Stimulated activated naive CD8-positive, alpha-beta T cell treated with anti-CD3 and anti-CD28 coated beads, Interleukin-15, Interleukin-2, amounts not matched to agents 100 U/mL and 50 U/mL, for 24 hours (primary cell): ENCODE data around the gene TBC1D8.
A peak's percentile ranks its signal among the peaks of the same experiment; 100 is the strongest.

Experiments used
- ATAC-seq: fragments of 150-1000 bp; cut with Tn5 transposase; one replicate; pipeline ENCODE4 v1.10.0; 2021
- DNase-seq: peaks from one replicate; pipeline ENCODE4 v3.0.0; 2021

TBC1D8 gene

DNA sequence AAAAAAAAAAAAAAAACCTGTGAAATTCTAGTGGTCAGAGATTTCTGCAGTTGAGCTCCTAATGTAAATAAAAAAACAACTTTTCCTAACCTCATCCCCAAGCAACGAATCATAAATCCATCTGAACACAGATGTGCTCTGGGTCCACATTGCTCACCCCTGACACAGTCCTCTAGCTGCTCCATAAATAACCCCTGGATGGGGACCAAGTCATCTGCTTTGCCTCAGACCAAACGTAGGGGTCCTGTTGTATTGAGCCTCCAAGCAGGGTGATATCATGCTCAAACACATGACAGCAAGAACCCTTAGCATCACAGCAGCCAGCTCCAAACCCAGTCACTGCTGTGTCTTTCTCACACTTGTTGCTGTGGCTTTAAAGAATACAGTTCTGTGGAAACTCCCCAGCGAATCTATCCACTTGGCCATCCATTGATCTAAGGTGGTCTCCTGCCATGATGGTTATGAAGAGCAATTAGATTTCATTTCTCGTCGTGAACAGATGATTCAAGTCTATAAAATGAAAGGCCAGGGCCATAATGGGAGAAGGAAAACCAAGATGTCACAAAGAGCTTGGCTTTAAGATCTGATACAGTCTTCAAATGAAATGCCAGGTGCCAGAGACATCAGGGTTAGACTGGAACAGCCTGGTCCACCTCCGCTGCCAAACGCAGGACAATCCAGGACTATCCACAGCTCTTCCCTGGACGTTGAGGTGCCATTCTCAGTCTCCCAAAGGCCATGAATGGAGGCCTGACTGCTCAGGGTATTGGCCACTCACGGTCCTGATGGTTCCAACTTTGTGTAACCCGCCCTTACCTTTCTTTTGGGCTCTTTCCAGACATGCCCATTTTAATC lies 39.0 kb downstream of the TBC1D8 start:
- ATAC-seq: no peak
- no peak for DNase-seq

DNA sequence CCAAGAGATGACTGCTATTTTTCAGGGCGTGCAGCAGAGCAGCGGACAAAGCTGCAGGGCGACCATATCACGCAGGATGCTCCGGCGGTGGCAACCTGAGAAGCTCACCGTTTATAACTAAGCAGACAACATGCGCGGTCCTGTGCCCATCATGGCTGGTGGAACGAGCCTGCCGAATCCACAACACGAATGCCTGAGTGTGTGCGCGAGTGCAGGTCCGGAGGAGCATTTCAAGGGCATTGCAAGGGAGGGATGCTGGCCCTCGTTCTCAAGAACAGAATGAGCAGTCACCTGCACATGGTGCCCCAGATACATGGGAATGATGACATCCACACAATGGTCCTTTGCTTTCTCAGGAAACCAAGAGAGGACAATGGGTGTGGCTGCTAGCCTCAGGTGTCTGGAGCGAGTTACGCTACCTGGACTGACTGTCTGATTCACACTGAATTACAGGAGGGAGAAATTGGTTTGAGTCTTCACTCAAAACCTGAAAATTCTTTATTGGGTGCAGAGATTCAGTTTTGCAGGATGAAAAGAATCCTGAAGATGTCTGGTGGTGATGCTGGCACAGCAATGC lies 39.8 kb downstream of the TBC1D8 start:
- DNase-seq: no peak
- no peak for ATAC-seq

DNA sequence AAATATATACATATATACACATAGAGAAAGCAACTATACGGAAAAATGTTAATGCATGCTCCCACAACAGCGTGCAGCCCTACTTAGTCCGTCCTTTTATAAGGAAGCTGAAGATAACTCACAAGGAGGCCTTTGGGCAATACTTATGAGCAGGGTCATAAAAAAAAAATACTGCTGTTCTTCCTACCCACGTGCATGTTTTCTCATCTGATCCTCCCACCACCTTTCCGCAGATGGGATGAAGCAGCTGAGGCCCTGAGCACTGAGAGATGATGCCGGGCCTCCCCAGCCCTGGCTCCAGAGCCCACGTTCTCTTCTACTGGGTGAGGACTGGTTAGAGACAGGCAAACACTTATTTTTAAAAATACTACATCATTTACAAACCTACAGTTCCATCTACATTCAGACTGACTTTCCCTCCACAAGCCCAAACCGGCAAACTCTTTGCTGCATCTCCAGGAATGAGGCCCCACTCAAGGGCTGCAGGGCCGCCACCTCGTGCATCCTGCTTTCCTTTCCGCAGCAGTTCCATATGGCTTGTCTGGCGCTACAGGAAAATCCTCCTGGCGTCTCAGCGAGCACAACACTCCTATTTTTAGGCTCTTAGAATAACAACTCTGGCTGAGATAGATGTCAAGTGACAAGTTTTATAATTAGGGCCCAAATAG lies 41.6 kb downstream of the TBC1D8 start:
- no peak for DNase-seq
- ATAC-seq: no peak

DNA sequence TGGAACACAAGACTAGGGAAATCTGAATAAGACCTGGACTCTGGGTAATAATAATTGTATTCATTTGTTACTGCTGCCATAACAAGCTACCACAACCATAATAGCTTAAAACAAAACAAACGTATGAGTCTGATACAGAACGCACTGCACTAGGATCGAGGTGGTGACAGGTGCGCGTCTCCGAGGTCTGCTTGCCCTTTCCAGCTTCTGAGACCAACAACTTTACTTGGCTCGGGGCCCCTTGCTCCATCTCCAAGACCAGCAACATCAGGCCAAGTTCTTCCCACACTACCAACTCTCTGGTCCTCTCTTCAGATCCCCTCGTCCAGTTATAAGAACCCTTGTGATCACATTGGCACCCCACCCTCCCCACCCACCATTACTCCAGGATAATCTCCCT lies 42.8 kb downstream of the TBC1D8 start:
- no peak for ATAC-seq
- no peak for DNase-seq

GRCh38 chr2:101107241-101107640 lies 43.9 kb downstream of the TBC1D8 start:
- ATAC-seq (no peak), DNase-seq (no peak)

DNA sequence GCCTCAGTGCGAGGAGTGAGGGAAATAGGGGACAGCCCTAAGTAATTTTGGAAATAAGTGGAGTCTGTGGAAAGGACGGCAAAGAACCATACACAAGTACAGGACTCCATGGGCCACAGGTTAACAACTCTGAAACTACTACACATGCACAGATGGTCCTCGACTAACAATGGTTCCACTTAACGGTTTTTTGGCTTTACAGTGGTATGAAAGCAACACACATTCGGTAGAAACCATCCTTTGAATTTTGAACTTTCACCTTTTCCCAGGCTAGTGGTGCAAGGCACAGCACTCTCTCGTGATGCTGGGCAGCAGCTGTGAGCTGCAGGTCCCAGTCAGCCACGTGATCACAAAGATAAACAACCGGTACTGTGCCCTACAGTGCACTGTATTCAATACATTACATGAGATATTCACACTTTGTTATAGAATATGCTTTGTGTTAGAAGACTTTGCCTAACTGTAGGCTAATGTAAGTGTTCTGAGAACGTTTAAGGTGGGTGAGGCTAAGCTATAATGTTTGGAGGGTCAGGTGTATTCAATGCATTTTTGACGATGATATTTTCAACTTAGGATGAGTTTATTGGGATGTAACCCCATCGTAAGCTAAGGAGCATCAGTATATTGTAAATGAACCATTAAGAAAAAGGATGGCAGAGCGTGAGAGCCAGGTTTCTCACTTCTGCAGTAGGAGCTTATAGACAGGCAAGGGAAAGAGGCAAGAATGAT lies 44.6 kb downstream of the TBC1D8 start:
- ATAC-seq (no peak), DNase-seq (no peak)

- ATAC-seq: no peak
- DNase-seq: no peak
Observed at GRCh38 chr2:101105654-101106053, 45.5 kb downstream of the TBC1D8 start.

- ATAC-seq: no peak
- DNase-seq: no peak
Observed at GRCh38 chr2:101097638-101098037, 53.5 kb downstream of the TBC1D8 start.

GRCh38 chr2:101096619-101097142 lies 54.5 kb downstream of the TBC1D8 start:
- no peak for ATAC-seq

DNA sequence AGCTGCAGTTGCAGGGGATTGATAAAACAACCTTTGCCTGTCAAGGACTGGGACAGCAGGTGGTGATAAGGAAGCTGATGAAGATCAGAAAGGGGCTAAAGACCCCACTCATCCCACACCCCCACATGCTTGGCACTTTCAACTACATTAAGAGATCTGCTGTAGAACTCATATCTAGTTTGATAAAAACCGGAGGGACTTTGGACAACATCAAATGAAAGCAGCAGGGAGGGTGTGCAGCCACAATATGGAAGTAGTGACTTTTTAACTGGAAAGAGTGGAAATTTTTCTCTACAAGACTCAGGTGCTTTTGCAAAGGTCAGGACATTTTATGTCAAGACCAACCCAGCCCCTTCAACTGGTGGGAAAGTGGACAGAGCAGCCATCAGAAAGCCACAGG lies 56.8 kb downstream of the TBC1D8 start:
- no peak for ATAC-seq
- DNase-seq: no peak

More at GRCh38 chr2:101096619-101097142, 54.5 kb downstream of the TBC1D8 start:
- DNase-seq: no peak

- no peak for ATAC-seq
- no peak for DNase-seq
Observed at GRCh38 chr2:101089942-101090799, 61.0 kb downstream of the TBC1D8 start.

DNA sequence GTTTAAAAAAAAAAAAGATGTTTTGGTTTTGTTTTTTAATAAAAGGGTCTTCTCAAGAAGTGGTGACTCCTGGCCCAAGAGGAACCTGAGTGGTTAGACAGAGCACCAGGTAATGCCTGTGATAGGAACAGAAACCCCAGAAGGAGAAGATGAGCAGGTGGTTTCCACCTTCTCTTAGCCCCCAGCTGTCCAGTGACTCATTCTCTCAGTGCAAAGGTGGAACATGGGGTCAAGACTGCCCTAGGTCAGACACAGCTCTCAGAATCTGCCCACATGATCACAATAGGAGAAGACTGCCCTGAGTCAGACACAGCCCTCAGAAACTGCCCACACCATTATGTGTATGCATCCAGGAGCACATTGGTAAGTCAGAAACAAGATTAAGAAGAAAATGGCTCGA lies 61.8 kb downstream of the TBC1D8 start:
- ATAC-seq: peak; percentile 86
- DNase-seq: no peak

DNA sequence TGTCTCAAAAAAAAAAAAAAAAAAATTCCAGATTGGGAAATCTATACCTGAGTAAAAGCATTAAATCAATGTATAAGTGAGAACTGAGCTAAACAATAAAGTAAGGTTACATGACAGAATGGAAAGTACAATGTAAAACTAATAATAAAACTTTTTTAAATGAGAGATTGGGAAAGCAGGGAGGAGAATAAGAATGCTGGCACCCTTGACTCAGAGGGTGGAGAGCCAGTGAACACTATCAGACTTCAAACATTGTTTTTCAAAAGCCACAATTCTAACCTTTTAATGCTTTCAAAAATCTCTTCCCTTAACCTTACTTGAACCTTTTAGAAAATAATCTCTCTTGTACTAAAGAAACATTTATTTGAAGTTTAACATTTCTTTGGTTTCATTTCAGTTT lies 63.5 kb downstream of the TBC1D8 start:
- DNase-seq: no peak
- ATAC-seq: no peak

DNA sequence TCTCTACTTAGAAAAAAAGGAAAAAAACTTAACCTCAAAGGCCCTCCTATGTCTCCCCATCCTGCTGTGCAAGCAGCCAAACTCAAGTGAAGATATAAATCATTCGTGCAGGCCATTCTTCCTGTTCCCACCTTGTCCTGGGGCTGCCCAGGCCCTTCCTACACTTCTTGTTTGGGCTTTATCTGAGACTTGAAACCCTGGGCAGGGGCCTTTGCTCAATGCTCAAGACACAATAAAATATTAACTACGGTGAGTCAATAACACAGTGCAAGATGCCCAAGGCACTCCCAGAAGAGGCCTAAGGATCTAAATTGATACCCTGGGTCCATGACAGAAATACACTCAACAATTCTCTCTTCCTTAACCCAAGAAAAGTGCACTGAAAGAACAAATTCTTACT lies 67.6 kb downstream of the TBC1D8 start:
- no peak for DNase-seq
- ATAC-seq: no peak

DNA sequence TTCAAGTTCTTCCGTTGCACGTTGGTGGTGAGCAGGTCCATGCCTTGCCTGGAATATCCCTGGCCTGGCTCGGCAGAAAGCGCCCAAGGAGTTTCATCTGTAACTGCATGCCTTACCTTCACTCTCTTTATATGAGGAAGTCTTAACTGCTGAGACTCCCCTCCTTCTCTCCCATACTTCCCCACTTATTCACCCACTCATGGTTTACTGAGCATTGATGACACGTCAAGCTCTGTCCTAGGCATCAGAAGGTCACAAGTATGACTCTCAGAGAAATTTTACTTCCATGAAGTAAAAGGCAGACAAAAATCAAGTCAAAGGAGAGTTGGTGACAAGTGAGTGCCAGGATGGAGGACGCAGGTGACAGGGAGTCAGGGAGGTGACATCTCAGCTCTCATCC lies 68.2 kb downstream of the TBC1D8 start:
- ATAC-seq (no peak), DNase-seq (no peak)

- no peak for ATAC-seq
- no peak for DNase-seq
Observed at GRCh38 chr2:101081375-101081907, 69.7 kb downstream of the TBC1D8 start.

DNA sequence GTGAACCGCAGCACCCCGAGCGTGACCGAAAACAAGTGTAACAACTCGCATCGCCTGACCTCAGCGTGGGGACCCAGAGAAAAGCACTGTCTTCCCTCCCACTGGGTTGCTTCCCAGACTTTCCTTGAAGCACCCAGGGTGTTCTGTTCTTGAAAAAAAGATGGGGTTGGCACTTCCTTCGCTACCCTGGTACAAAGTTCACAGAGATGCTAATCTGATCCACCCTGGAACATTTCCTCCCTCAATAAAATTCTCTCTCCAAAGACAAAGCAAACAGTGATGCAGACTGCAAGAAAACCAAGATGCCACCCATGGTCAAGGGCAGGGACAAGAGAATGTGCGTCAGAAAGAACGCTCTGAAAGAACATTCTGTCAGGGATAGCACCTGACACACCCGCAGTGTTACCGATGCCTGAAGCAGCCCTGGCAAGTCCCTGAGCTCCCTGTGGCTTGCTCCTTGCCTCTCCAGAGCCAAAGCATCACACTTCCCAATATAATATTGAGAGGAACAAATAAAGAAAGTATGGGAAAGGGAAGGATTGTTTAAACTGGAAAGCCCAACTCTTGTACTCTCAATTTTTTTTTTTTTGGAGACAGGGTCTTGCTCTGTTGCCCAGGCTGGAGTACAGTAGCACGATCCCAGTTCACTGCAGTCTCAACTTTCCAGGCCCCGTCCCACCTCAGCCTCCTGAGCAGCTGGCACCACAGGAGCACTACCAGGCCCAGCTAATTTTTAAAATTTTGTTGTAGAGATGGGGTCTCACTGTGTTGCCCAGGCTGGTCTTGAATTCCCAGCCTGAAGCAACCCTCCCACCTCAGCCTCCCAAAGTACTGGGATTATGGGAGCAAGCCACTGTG lies 70.7 kb downstream of the TBC1D8 start:
- DNase-seq (no peak), ATAC-seq (no peak)

DNA sequence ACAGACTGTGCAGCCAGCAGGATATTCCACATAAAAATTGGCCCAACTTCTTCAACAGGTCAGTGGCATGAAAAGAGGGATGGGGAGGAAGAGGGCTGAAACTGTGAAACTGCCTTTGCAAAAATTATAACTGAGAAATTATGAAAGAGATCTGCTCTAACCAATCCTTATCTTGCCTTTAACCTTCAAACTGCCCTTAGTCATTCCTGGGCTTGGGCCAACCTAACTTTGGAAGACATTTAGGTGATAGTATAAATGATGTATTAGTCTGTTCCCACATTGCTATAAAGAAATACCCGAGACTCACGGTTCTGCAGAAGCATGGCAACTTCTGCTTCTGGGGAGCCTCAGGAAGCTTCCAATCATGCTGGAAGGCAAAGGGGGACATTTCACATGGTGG lies 74.6 kb downstream of the TBC1D8 start:
- DNase-seq (no peak), ATAC-seq (no peak)

- DNase-seq (no peak), ATAC-seq (no peak)
Observed at GRCh38 chr2:101064868-101065549, 86.2 kb downstream of the TBC1D8 start.

GRCh38 chr2:101064505-101064867 lies 86.7 kb downstream of the TBC1D8 start:
- no peak for DNase-seq
- ATAC-seq: no peak
